ENCODE measurements around the gene CDKAL1. TPM values are rescaled to one million over a fixed set of nuclear protein-coding genes. Genes with fewer than 3 reads are reported as not detected.

Gene CDKAL1
- total RNA-seq, 1 donor from 2014 or later, result 9.1 TPM

GRCh38 chr6:20620043-20620442, 85.8 kb downstream of the CDKAL1 start:
- peaks cover 7% of the 10 kb centered on the region for H3K4me1 ChIP-seq
- no peak for TF ChIP-seq CTCF (IDR thresholded peaks at IDR 0.05; ENCODE audit: borderline replicate concordance)
- no peaks in the 10 kb centered on the region for H3K36me3 ChIP-seq
- H3K4me3 ChIP-seq, result no peak overlapping the region
- DNase-seq, result no peak
- H3K9me3 ChIP-seq (replicated peaks), result no peaks in the 10 kb centered on the region
- intact Hi-C loops (cut with micrococcal nuclease), result no loop called here
- H3K27ac ChIP-seq (replicated peaks), result no peak overlapping the region
- H3K27me3 ChIP-seq (ENCODE audit: low read depth), result no peaks in the 10 kb centered on the region

- no peak for TF ChIP-seq CTCF (IDR thresholded peaks at IDR 0.05; ENCODE audit: borderline replicate concordance)
- H3K27me3 ChIP-seq (ENCODE audit: low read depth), result no peaks in the 10 kb centered on the region
- peaks cover 7% of the 10 kb centered on the region for H3K4me1 ChIP-seq
- no peak for DNase-seq
- no peaks in the 10 kb centered on the region for H3K36me3 ChIP-seq
- intact Hi-C loops (cut with micrococcal nuclease), result no loop called here
- no peaks in the 10 kb centered on the region for H3K9me3 ChIP-seq (replicated peaks)
- no peak overlapping the region for H3K27ac ChIP-seq (replicated peaks)
- H3K4me3 ChIP-seq, result no peak overlapping the region
These were observed 89.5 kb downstream of the CDKAL1 start for GRCh38 chr6:20623761-20624160.

- Histone ChIP-seq H3K4me3 (no peak overlapping the region), H3K36me3 (no peaks in the 10 kb centered on the region), H3K4me1 (peaks cover 14% of the 10 kb centered on the region), H3K27me3 (ENCODE audit: low read depth) (no peaks in the 10 kb centered on the region), H3K9me3 (replicated peaks) (no peaks in the 10 kb centered on the region), H3K27ac (replicated peaks) (no peak overlapping the region)
- TF ChIP-seq CTCF (IDR thresholded peaks at IDR 0.05; ENCODE audit: borderline replicate concordance), result no peak
- intact Hi-C loops (cut with micrococcal nuclease), result no loop called here
- DNase-seq, result no peak
These were observed 91.9 kb downstream of the CDKAL1 start for GRCh38 chr6:20626165-20626564.

GRCh38 chr6:20629509-20629908, 95.3 kb downstream of the CDKAL1 start:
- TF ChIP-seq CTCF (IDR thresholded peaks at IDR 0.05; ENCODE audit: borderline replicate concordance), result no peak
- no peaks in the 10 kb centered on the region for H3K27me3 ChIP-seq (ENCODE audit: low read depth)
- peaks cover 15% of the 10 kb centered on the region for H3K4me1 ChIP-seq
- intact Hi-C loops (cut with micrococcal nuclease), result no loop called here
- no peak overlapping the region for H3K4me3 ChIP-seq
- no peak overlapping the region for H3K27ac ChIP-seq (replicated peaks)
- H3K9me3 ChIP-seq (replicated peaks), result no peaks in the 10 kb centered on the region
- H3K36me3 ChIP-seq, result no peaks in the 10 kb centered on the region
- DNase-seq, result no peak

- Histone ChIP-seq H3K9me3 (replicated peaks) (no peaks in the 10 kb centered on the region), H3K27ac (replicated peaks) (no peak overlapping the region), H3K4me1 (peaks cover 15% of the 10 kb centered on the region), H3K27me3 (ENCODE audit: low read depth) (no peaks in the 10 kb centered on the region), H3K36me3 (no peaks in the 10 kb centered on the region), H3K4me3 (no peak overlapping the region)
- no peak for DNase-seq
- intact Hi-C loops (cut with micrococcal nuclease), result no loop called here
- TF ChIP-seq CTCF (IDR thresholded peaks at IDR 0.05; ENCODE audit: borderline replicate concordance), result no peak
These were observed 95.9 kb downstream of the CDKAL1 start for GRCh38 chr6:20630136-20630535.
